Upper lobe of left lung (tissue), 4 donors: ENCODE measurements around the gene TNFRSF25.

ENCODE experiments used
- POLR2A ChIP-seq, 4 donors: fragments of 450-650 bp; IDR thresholded peaks; one replicate each; pipeline ENCODE4 v1.5.1; 2016 to 2017; ENCODE audit warnings: antibody characterized with exemption in 4 of 4, mild to moderate bottlenecking in 2 of 4
- TF ChIP-seq, protein P1 (sequence below), 6 experiments: fragments of 450-650 bp in 4 of 6; fragments of 200-600 bp in 2 of 6; sonication (generic) in 2 of 6; IDR thresholded peaks; one replicate each; pipeline ENCODE4 v1.5.1; 2016 to 2019; ENCODE audit warnings: antibody characterized with exemption in 6 of 6

DNA sequence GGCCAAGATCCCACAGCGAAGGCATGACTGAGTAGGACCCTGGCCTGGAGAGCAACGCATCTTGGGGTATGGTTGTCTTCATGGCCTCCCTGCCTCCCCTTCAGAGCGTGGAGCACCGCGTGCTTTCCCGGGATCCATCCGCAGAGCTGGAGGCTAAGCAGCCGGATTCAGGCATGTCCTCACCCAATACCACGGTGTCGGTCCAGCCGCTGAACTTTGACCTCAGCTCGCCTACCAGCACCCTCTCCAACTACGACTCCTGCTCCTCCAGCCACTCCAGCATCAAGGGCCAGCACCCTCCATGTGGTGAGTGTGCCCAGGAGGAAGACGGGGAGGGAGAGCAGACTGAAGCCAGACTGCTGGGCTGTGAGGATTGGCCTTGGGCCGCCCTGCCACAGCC is 21.6 kb downstream of the TNFRSF25 start:
- TF ChIP-seq, protein P1, sequence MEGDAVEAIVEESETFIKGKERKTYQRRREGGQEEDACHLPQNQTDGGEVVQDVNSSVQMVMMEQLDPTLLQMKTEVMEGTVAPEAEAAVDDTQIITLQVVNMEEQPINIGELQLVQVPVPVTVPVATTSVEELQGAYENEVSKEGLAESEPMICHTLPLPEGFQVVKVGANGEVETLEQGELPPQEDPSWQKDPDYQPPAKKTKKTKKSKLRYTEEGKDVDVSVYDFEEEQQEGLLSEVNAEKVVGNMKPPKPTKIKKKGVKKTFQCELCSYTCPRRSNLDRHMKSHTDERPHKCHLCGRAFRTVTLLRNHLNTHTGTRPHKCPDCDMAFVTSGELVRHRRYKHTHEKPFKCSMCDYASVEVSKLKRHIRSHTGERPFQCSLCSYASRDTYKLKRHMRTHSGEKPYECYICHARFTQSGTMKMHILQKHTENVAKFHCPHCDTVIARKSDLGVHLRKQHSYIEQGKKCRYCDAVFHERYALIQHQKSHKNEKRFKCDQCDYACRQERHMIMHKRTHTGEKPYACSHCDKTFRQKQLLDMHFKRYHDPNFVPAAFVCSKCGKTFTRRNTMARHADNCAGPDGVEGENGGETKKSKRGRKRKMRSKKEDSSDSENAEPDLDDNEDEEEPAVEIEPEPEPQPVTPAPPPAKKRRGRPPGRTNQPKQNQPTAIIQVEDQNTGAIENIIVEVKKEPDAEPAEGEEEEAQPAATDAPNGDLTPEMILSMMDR (IDR thresholded peaks at IDR 0.05) = no peak
- no peak for TF ChIP-seq POLR2A (IDR thresholded peaks at IDR 0.05)
